Skeletal muscle satellite cell (primary cell): Measurements from ENCODE around the gene CEP78. TPM values are rescaled to one million over a fixed set of nuclear protein-coding genes. Genes with fewer than 3 reads are reported as not detected.

Experiments
- H3K27me3 ChIP-seq: 2 replicates; pipeline ENCODE4 v1.7.0; 2013; ENCODE audit warnings: low read length; ENCODE audit not compliant: control insufficient read depth, insufficient read depth
- H3K36me3 ChIP-seq: 2 replicates; pipeline ENCODE4 v1.7.0; 2013; ENCODE audit warnings: mild to moderate bottlenecking, control low read depth, low read length; ENCODE audit not compliant: insufficient read depth
- H3K4me1 ChIP-seq: 2 replicates; pipeline ENCODE4 v1.7.0; 2013; ENCODE audit warnings: low read length; ENCODE audit not compliant: control insufficient read depth, insufficient read depth
- H3K4me2 ChIP-seq: 2 replicates; pipeline ENCODE4 v1.7.0; 2013; ENCODE audit warnings: mild to moderate bottlenecking, low read length
- H3K4me3 ChIP-seq: 2 replicates; pipeline ENCODE4 v1.7.0; 2013; ENCODE audit warnings: low read length
- H3K9ac ChIP-seq: 2 replicates; pipeline ENCODE4 v1.7.0; 2013; ENCODE audit warnings: mild to moderate bottlenecking, low read depth, low read length, moderate library complexity
- H3K9me3 ChIP-seq: replicated peaks from 2 replicates; pipeline ENCODE4 v1.7.0; 2013; ENCODE audit warnings: mild to moderate bottlenecking, control low read depth, low read length
- small RNA-seq: library from RNA; depleted of rRNA; stranded (forward); fragments of <200 nt; gene quantifications from one replicate; pipeline ENCODE3, GENCODE V24; 2012

CEP78 gene

DNA sequence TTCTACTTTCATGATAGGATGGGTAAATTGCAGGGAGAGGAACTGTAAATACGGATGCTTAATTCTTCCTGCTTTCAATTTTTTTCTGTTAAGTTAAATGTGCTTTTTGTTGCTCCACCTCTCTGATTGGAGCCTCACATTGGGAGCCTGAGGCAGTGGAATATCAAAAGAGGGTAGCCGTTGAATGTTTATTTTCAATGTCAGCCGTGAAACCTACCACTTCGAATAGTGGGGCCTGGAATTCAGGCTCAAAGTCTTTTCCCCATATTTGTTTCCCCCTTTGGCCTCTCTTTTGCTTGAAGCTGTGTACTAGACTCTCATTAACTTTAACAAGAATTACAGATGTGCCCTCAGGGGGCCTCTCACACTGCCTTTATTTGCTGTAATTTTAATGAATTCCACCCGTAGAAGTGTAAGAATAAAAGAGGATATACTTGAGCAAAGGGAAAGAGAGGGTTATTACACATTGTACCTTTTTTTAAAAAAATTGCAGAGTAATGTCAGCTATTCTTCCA, 90.0 kb downstream of the CEP78 start:
- Histone ChIP-seq H3K4me2 (no peak overlapping the region), H3K9me3 (no peaks in the 10 kb centered on the region), H3K27me3 (no peaks in the 10 kb centered on the region), H3K4me1 (no peaks in the 10 kb centered on the region), H3K36me3 (no peaks in the 10 kb centered on the region), H3K4me3 (no peak overlapping the region), H3K9ac (no peak overlapping the region)

DNA sequence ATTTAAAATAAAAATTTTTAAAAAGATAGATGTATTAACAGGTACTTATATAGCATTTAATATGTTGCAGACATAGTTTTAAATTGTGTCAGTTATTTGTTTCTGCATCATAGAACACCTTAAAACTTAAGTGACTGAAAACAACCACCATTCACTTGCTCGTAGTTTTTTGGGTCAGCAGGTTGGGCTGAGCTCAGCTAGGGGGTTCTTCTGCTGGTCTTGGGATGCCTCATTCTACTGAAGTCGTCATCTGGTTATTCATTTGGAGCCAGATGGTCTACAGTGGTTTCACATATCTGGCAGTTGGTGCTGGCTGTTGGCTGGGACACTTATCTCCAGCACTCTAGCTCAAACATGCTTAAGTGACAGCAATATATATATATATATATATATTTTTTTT, 90.7 kb downstream of the CEP78 start:
- Histone ChIP-seq H3K36me3 (no peaks in the 10 kb centered on the region), H3K27me3 (no peaks in the 10 kb centered on the region), H3K4me1 (no peaks in the 10 kb centered on the region), H3K9ac (no peak overlapping the region), H3K9me3 (no peaks in the 10 kb centered on the region), H3K4me3 (no peak overlapping the region), H3K4me2 (no peak overlapping the region)

Small RNA genes lying within 50 kb of the gene (small RNA-seq; reads per million reads assigned to genes)
- not detected for gene AL353705.4
